Measurements from ENCODE around the gene CX3CR1. TPM values are rescaled to one million over a fixed set of nuclear protein-coding genes. Genes with fewer than 3 reads are reported as not detected.

Gene CX3CR1
- total and polyA plus RNA-seq, 9 of the 15 experiments (the other 6 are each of a cell fraction or from before 2014, with no cell fraction given): 0.03 to 0.21 TPM; not detected in 7

- TF ChIP-seq, protein P1, sequence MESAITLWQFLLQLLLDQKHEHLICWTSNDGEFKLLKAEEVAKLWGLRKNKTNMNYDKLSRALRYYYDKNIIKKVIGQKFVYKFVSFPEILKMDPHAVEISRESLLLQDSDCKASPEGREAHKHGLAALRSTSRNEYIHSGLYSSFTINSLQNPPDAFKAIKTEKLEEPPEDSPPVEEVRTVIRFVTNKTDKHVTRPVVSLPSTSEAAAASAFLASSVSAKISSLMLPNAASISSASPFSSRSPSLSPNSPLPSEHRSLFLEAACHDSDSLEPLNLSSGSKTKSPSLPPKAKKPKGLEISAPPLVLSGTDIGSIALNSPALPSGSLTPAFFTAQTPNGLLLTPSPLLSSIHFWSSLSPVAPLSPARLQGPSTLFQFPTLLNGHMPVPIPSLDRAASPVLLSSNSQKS (CRISPR knock-in tag; IDR thresholded peaks at IDR 0.05): no peak
- TF ChIP-seq SFPQ (IDR thresholded peaks at IDR 0.05; ENCODE audit: low read depth, low read length) (no peak), ZFP30 (CRISPR knock-in tag; IDR thresholded peaks at IDR 0.05; ENCODE audit: borderline replicate concordance) (no peak), NR2C1 (IDR thresholded peaks at IDR 0.05) (no peak), NR2C1 (tag; IDR thresholded peaks at IDR 0.05) (no peak; the same call in 1 of the 2 replicates), MLX (CRISPR knock-in tag; conservative IDR thresholded peaks at IDR 0.05) (no peak), ARID1B (IDR thresholded peaks at IDR 0.05) (peak; percentile 20; the same call in 1 of the 2 replicates), SMARCA4 (IDR thresholded peaks at IDR 0.05) (no peak), SIRT6 (IDR thresholded peaks at IDR 0.05; ENCODE audit: low read depth, low read length) (no peak), TBP (optimal IDR thresholded peaks at IDR 0.05; ENCODE audit: low read depth, low read length) (peak; percentile 22), ESRRA (IDR thresholded peaks at IDR 0.05; ENCODE audit: borderline replicate concordance, low read depth) (peak; percentile 52; the same call in 1 of the 2 replicates), TCF7 (IDR thresholded peaks at IDR 0.05; ENCODE audit: borderline replicate concordance) (no peak), ETS2 (tag; IDR thresholded peaks at IDR 0.05; ENCODE audit: borderline replicate concordance, poor library complexity, severe bottlenecking) (no peak), TSC22D4 (tag; IDR thresholded peaks at IDR 0.05) (no peak), MEIS2 (IDR thresholded peaks at IDR 0.05; ENCODE audit: partially characterized antibody) (no peak), ZNF512 (tag; IDR thresholded peaks at IDR 0.05) (no peak)
These were observed 8.5 kb upstream of the CX3CR1 start (continued) for GRCh38 chr3:39288300-39288808.
